SK-N-SH (cell line): Measurements from ENCODE around the gene GLCE. TPM values are rescaled to one million over a fixed set of nuclear protein-coding genes. Genes with fewer than 3 reads are reported as not detected.

ENCODE experiments used
- CTCF ChIA-PET: fragments of 300-600, 350-600 bp; formaldehyde crosslinking; extraction: SDS; loops from one replicate; lab custom pipeline; 2021; lab: Yijun Ruan, JAX
- POLR2A ChIA-PET: fragments of 350-600 bp; sonication (Branson Sonifier 250); formaldehyde crosslinking; extraction: SDS; loops from one replicate; lab custom pipeline; 2020; ENCODE audit warnings: antibody characterized with exemption, inconsistent platforms; lab: Yijun Ruan, JAX
- DNase-seq: peaks from one replicate; pipeline ENCODE4 v3.0.0; 2012
- H2AFZ ChIP-seq: fragments of 200-600 bp; sonication (generic); 2 replicates; pipeline ENCODE4 v1.8.1; 2016; ENCODE audit warnings: antibody characterized with exemption, mild to moderate bottlenecking, low read depth
- H3F3A ChIP-seq: fragments of 200-600 bp; sonication (generic); replicated peaks from 2 replicates; pipeline ENCODE3; 2016; ENCODE audit warnings: antibody characterized with exemption, mild to moderate bottlenecking; ENCODE audit not compliant: insufficient read depth
- H3K27ac ChIP-seq, 2 experiments: fragments of 200-500 bp in 1 of 2; fragments of 200-600 bp in 1 of 2; sonication (Bioruptor generic) in 1 of 2; sonication (generic), shearing (Covaris generic) in 1 of 2; 2 replicates each; pipeline versions ENCODE4 v1.5.1 to v1.6.1; 2014 to 2016; ENCODE audit warnings: low read depth in 2 of 2, inconsistent platforms in 1 of 2, low read length in 1 of 2, mild to moderate bottlenecking in 1 of 2, mixed read lengths in 1 of 2
- H3K27me3 ChIP-seq: fragments of 200-600 bp; sonication (generic), shearing (Covaris generic); 2 replicates; pipeline ENCODE4 v1.6.1; 2016; ENCODE audit warnings: mixed run types; ENCODE audit not compliant: insufficient read depth
- H3K36me3 ChIP-seq, 2 experiments: fragments of 200-500 bp in 1 of 2; fragments of 200-600 bp in 1 of 2; sonication (Bioruptor generic) in 1 of 2; sonication (generic) in 1 of 2; replicated peaks in 1 of 2; 2 replicates each; pipeline versions ENCODE3 to v1.5.1; 2014 to 2016; ENCODE audit warnings: low read length in 1 of 2, mild to moderate bottlenecking in 1 of 2; ENCODE audit not compliant: insufficient read depth in 2 of 2, control insufficient read depth in 1 of 2
- H3K4me1 ChIP-seq, 2 experiments: fragments of 200-500 bp in 1 of 2; fragments of 200-600 bp in 1 of 2; sonication (Bioruptor generic) in 1 of 2; sonication (generic), shearing (Covaris generic) in 1 of 2; 2 replicates each; pipeline versions ENCODE4 v1.5.1 to v1.6.1; 2014 to 2016; ENCODE audit warnings: low read depth in 1 of 2, low read length in 1 of 2, mixed run types in 1 of 2; ENCODE audit not compliant: insufficient read depth in 2 of 2, control insufficient read depth in 1 of 2
- H3K4me2 ChIP-seq: fragments of 200-600 bp; sonication (generic), shearing (Covaris generic); 2 replicates; pipeline ENCODE4 v1.6.1; 2017; ENCODE audit warnings: mixed run types
- H3K4me3 ChIP-seq, 2 experiments: fragments of 200-500 bp in 1 of 2; fragments of 200-600 bp in 1 of 2; sonication (Bioruptor generic) in 1 of 2; sonication (generic), shearing (Covaris generic) in 1 of 2; 2 replicates each; pipeline versions ENCODE4 v1.5.1 to v1.8.1; 2014 to 2016; ENCODE audit warnings: low read depth in 2 of 2, inconsistent platforms in 1 of 2, low read length in 1 of 2, mild to moderate bottlenecking in 1 of 2, mixed read lengths in 1 of 2, moderate library complexity in 1 of 2
- H3K79me2 ChIP-seq: fragments of 200-600 bp; sonication (generic); 2 replicates; pipeline ENCODE4 v1.8.1; 2017; ENCODE audit warnings: mild to moderate bottlenecking; ENCODE audit not compliant: insufficient read depth
- H3K9ac ChIP-seq: fragments of 200-600 bp; sonication (generic); 2 replicates; pipeline ENCODE4 v1.6.1; 2017; ENCODE audit warnings: mixed run types
- H3K9me2 ChIP-seq: fragments of 200-600 bp; sonication (generic); 2 replicates; pipeline ENCODE4 v1.6.1; 2017; ENCODE audit warnings: mixed run types
- H3K9me3 ChIP-seq: fragments of 200-600 bp; sonication (generic); 2 replicates; pipeline ENCODE4 v1.6.1; 2017; ENCODE audit warnings: mixed run types, mild to moderate bottlenecking, moderate library complexity
- H4K20me1 ChIP-seq: fragments of 200-600 bp; sonication (generic); 2 replicates; pipeline ENCODE4 v1.6.1; 2017; ENCODE audit warnings: mild to moderate bottlenecking, mixed run types; ENCODE audit not compliant: insufficient read depth
- CHD2 ChIP-seq: fragments of 150-350 bp; IDR thresholded peaks from 2 replicates; pipeline ENCODE4 v1.6.1; 2018; ENCODE audit warnings: low read length; ENCODE audit not compliant: partially characterized antibody
- ELF1 ChIP-seq: IDR thresholded peaks from 2 replicates; pipeline ENCODE4 v1.4.0; 2012
- GABPA ChIP-seq: IDR thresholded peaks from 2 replicates; pipeline ENCODE4 v1.4.0; 2012; ENCODE audit warnings: low read depth, mild to moderate bottlenecking
- GATA2 ChIP-seq: sonication (generic); formaldehyde crosslinking; IDR thresholded peaks from 2 replicates; pipeline ENCODE4 v1.5.0; 2020; ENCODE audit warnings: mild to moderate bottlenecking, missing genetic modification reagents
- MEF2A ChIP-seq: IDR thresholded peaks from 2 replicates; pipeline ENCODE4 v1.4.0; 2012; ENCODE audit warnings: low read depth, borderline replicate concordance
- MXI1 ChIP-seq: IDR thresholded peaks from 2 replicates; pipeline ENCODE4 v1.6.1; 2012; ENCODE audit warnings: mild to moderate bottlenecking, low read depth, low read length, improper control_type of control experiment
- NFIC ChIP-seq: IDR thresholded peaks from 2 replicates; pipeline ENCODE4 v1.4.0; 2012; ENCODE audit warnings: borderline replicate concordance
- RFX5 ChIP-seq: IDR thresholded peaks from 2 replicates; pipeline ENCODE4 v1.6.1; 2012; ENCODE audit warnings: mild to moderate bottlenecking, improper control_type of control experiment, low read length
- RXRA ChIP-seq: IDR thresholded peaks from 2 replicates; pipeline ENCODE4 v1.4.0; 2012; ENCODE audit warnings: low read depth, mild to moderate bottlenecking, borderline replicate concordance
- SIN3A ChIP-seq: IDR thresholded peaks from 2 replicates; pipeline ENCODE4 v1.6.1; 2012; ENCODE audit warnings: low read depth, mild to moderate bottlenecking, low read length, moderate library complexity, borderline replicate concordance
- SMC3 ChIP-seq: IDR thresholded peaks from 2 replicates; pipeline ENCODE4 v1.6.1; 2012; ENCODE audit warnings: low read depth, low read length, improper control_type of control experiment
- WGBS: methylation state at CpG from one replicate; pipeline ENCODE4 v1.1.6; 2017; ENCODE audit warnings: low lambda C conversion rate; 5-methylcytosine and 5-hydroxymethylcytosine counted together
- polyA plus RNA-seq, 3 experiments: library from polyadenylated mRNA; depleted of rRNA; stranded (reverse); fragments of >200 nt; gene quantifications; 2 replicates each; pipeline ENCODE4 v1.2.3, GENCODE V29; 2012
- TF ChIP-seq, protein P1 (sequence below): IDR thresholded peaks from 2 replicates; pipeline ENCODE4 v1.4.0; 2012; ENCODE audit warnings: low read depth
- TF ChIP-seq, protein P2 (sequence below): fragments of 150-350 bp; IDR thresholded peaks from 2 replicates; pipeline ENCODE4 v1.6.1; 2016; ENCODE audit warnings: mild to moderate bottlenecking, low read depth, low read length
- TF ChIP-seq, protein P3 (sequence below): fragments of 200-600 bp; sonication (generic); IDR thresholded peaks from 2 replicates; pipeline ENCODE4 v1.6.1; 2017; ENCODE audit warnings: antibody characterized with exemption, mild to moderate bottlenecking, moderate library complexity

The GLCE gene
- polyA plus RNA-seq, 1 of the 3 experiments (the other 2 are of a cell fraction), result 19.5 TPM

DNA sequence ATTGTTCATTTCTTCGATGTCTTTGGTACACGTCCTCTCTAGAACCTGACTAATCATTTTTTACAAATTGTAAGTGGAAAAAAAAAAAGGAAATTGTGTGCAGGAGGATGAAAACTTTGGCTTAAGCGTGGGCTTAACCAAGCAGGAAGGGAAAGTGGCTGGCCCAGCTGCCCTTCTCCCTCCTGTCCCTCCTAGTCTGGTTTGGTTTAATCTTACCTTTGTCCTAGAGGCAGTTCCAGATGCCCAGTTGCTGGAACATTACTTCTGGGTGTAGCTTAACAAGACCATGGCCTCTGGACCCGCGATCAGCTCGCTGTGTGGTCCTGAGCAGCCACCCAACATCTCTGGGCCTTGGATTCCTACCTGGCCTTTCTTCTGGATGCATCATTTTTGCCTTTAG is 153.7 kb downstream of the GLCE start:
- peaks cover 3% of the 10 kb centered on the region for H3F3A ChIP-seq
- no peaks in the 10 kb centered on the region for H3K27me3 ChIP-seq
- no peak overlapping the region for H3K27ac ChIP-seq
- H3K4me3 ChIP-seq, result no peak overlapping the region
- no peak for DNase-seq
- H3K79me2 ChIP-seq, result no peaks in the 10 kb centered on the region
- CTCF ChIA-PET, result no interaction called here
- no peak overlapping the region for H2AFZ ChIP-seq
- no peak overlapping the region for H3K4me2 ChIP-seq
- H3K9me2 ChIP-seq, result no peaks in the 10 kb centered on the region
- H3K4me1 ChIP-seq, result no peaks in the 10 kb centered on the region
- POLR2A ChIA-PET, result no interaction called here
- TF ChIP-seq RFX5 (no peak), SIN3A (no peak)
- H3K36me3 ChIP-seq, result no peaks in the 10 kb centered on the region
- H3K9ac ChIP-seq, result no peak overlapping the region
- H3K9me3 ChIP-seq, result no peaks in the 10 kb centered on the region
- no peaks in the 10 kb centered on the region for H4K20me1 ChIP-seq
- 95% methylated on average over 6 of the region's 6 CpGs for WGBS

DNA sequence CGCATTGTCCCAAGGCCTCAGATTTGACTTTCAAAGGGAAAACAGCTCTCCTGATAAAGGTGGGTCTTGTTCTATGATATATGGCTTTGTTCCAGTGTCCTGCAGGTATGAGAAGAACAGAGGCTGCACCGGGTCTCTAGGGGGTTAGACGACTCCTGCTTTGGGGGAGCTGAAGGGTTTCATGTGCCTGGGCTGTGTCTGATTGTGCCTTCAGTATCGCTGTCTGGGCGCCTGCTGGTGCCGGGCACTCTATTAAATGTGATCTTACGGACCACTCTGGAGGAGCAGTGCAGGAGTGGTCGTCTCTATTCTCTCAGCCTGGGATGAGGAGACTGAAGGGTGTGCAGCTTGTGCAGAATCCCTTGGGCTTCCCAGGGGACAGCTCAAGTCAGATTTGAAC is 154.3 kb downstream of the GLCE start:
- ChIA-PET POLR2A (no interaction called here), CTCF (no interaction called here)
- Histone ChIP-seq H3K79me2 (no peaks in the 10 kb centered on the region), H3F3A (peaks cover 3% of the 10 kb centered on the region), H3K27me3 (no peaks in the 10 kb centered on the region), H3K4me3 (no peak overlapping the region), H3K9me2 (no peaks in the 10 kb centered on the region), H3K4me1 (peaks cover 0 to 3% of the 10 kb centered on the region in 2 experiments; a peak in 2 of 4 replicates), H3K27ac (no peak overlapping the region), H3K36me3 (no peaks in the 10 kb centered on the region), H3K9ac (no peak overlapping the region), H2AFZ (no peak overlapping the region), H4K20me1 (no peaks in the 10 kb centered on the region), H3K4me2 (no peak overlapping the region), H3K9me3 (no peaks in the 10 kb centered on the region)
- WGBS, result 100% methylated on average over 2 of the region's 8 CpGs
- TF ChIP-seq GABPA, result no peak
- TF ChIP-seq, protein P1, sequence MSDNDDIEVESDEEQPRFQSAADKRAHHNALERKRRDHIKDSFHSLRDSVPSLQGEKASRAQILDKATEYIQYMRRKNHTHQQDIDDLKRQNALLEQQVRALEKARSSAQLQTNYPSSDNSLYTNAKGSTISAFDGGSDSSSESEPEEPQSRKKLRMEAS, result no peak
- TF ChIP-seq GATA2 (CRISPR knock-in tag), result no peak
- no peak for TF ChIP-seq MXI1
- TF ChIP-seq SMC3, result no peak
- TF ChIP-seq MEF2A, result no peak
- TF ChIP-seq CHD2, result no peak
- TF ChIP-seq NFIC, result no peak
- TF ChIP-seq, protein P2, sequence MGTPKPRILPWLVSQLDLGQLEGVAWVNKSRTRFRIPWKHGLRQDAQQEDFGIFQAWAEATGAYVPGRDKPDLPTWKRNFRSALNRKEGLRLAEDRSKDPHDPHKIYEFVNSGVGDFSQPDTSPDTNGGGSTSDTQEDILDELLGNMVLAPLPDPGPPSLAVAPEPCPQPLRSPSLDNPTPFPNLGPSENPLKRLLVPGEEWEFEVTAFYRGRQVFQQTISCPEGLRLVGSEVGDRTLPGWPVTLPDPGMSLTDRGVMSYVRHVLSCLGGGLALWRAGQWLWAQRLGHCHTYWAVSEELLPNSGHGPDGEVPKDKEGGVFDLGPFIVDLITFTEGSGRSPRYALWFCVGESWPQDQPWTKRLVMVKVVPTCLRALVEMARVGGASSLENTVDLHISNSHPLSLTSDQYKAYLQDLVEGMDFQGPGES, result no peak
- no peak for TF ChIP-seq ELF1
- TF ChIP-seq, protein P3, sequence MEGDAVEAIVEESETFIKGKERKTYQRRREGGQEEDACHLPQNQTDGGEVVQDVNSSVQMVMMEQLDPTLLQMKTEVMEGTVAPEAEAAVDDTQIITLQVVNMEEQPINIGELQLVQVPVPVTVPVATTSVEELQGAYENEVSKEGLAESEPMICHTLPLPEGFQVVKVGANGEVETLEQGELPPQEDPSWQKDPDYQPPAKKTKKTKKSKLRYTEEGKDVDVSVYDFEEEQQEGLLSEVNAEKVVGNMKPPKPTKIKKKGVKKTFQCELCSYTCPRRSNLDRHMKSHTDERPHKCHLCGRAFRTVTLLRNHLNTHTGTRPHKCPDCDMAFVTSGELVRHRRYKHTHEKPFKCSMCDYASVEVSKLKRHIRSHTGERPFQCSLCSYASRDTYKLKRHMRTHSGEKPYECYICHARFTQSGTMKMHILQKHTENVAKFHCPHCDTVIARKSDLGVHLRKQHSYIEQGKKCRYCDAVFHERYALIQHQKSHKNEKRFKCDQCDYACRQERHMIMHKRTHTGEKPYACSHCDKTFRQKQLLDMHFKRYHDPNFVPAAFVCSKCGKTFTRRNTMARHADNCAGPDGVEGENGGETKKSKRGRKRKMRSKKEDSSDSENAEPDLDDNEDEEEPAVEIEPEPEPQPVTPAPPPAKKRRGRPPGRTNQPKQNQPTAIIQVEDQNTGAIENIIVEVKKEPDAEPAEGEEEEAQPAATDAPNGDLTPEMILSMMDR, result no peak
- TF ChIP-seq RXRA, result no peak
- no peak for DNase-seq
